ENCODE measurements around the gene MED14. TPM values are rescaled to one million over a fixed set of nuclear protein-coding genes. Genes with fewer than 3 reads are reported as not detected.

MED14 gene
- total RNA-seq, 1 donor from 2014 or later, result 10.0 TPM

DNA sequence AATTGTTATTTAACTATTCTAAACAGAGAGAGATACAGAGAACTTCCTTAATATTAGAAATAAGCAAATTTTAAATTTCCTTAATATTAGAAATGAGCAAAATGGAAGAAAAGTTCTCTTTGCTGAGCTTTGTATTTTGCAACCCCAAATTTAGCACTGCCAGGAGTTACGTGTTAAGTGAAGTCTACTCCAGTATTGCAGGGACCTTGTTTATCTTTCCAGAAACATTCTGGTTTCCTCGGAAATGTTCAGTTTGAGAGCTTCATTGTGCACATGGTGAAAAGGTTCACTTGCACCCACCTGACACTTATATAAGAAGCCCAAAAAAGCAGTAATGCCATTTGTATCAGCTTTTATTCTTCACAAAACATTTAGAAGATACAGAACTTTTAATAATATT is 81.8 kb downstream of the MED14 start:
- peaks cover 2% of the 10 kb centered on the region for H3K36me3 ChIP-seq (ENCODE audit: control insufficient read depth, insufficient read depth, low read length)
- no peak for DNase-seq (ENCODE audit: low read depth)
- FAIRE-seq, result no peak
- H3K4me3 ChIP-seq (ENCODE audit: low read depth, low read length), result no peak overlapping the region
- TF ChIP-seq, protein P1, sequence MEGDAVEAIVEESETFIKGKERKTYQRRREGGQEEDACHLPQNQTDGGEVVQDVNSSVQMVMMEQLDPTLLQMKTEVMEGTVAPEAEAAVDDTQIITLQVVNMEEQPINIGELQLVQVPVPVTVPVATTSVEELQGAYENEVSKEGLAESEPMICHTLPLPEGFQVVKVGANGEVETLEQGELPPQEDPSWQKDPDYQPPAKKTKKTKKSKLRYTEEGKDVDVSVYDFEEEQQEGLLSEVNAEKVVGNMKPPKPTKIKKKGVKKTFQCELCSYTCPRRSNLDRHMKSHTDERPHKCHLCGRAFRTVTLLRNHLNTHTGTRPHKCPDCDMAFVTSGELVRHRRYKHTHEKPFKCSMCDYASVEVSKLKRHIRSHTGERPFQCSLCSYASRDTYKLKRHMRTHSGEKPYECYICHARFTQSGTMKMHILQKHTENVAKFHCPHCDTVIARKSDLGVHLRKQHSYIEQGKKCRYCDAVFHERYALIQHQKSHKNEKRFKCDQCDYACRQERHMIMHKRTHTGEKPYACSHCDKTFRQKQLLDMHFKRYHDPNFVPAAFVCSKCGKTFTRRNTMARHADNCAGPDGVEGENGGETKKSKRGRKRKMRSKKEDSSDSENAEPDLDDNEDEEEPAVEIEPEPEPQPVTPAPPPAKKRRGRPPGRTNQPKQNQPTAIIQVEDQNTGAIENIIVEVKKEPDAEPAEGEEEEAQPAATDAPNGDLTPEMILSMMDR (IDR thresholded peaks at IDR 0.05; ENCODE audit: insufficient read depth, low read length, severe bottlenecking), result no peak
- H3K27me3 ChIP-seq (ENCODE audit: control insufficient read depth, insufficient read depth, low read length), result no peaks in the 10 kb centered on the region

DNA sequence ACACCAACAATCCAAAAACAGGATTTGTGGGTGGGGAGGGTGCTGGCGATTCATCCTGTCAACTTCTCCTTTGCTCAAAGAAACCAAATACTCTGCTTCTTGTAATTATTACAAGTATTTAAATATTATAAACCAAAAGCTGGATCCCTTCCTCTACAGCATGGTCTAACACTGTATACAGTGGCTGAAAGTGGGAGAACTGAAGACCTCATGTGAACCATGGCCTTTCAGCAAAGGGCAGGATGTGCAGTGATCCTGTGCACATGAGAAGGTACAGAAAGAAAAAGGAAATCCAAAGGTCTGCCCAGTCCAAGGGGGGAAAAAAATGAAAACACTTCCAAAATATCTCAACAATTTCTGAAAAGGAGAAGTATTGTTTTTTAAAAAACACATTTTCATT is 82.7 kb downstream of the MED14 start:
- H3K4me3 ChIP-seq (ENCODE audit: low read depth, low read length), result no peak overlapping the region
- TF ChIP-seq, protein P1 (IDR thresholded peaks at IDR 0.05; ENCODE audit: insufficient read depth, low read length, severe bottlenecking), result no peak
- no peak for FAIRE-seq

DNA sequence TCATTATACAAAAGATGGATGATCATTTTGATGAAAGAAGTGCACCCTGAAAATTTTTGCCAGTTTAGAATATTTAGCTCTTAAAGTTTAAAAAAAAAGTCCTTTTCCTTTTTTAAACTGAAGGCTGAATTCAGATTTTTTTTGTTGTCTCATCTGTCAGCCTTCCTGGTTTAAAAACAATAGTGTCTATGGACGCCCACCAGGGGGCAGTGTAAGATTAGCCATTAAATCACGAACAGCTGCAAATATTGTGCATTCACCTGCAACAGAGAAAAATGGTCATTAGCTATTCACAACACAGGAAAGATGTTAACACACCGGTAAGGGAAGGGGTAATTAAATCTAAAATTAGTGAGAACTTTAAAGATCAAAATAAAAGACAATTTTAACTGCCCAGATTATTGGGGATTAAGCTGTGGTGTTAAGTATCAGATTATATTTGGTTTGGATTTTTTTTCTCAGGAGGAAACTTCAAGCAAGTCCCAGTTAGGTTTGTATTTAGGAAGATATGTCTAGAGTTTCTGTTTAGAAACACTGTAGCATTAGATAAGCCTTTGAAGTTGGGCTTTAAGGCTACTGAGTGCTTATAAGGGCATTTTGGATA is 83.6 kb downstream of the MED14 start:
- Histone ChIP-seq H3K36me3 (ENCODE audit: control insufficient read depth, insufficient read depth, low read length) (peaks cover 2% of the 10 kb centered on the region), H3K4me3 (ENCODE audit: low read depth, low read length) (no peak overlapping the region), H3K27me3 (ENCODE audit: control insufficient read depth, insufficient read depth, low read length) (no peaks in the 10 kb centered on the region)
- peak; percentile 32 for DNase-seq (ENCODE audit: low read depth)
- FAIRE-seq, result no peak
- TF ChIP-seq, protein P1 (IDR thresholded peaks at IDR 0.05; ENCODE audit: insufficient read depth, low read length, severe bottlenecking), result peak; percentile 37

More for the DNA sequence above, 82.7 kb downstream of the MED14 start:
- H3K36me3 ChIP-seq (ENCODE audit: control insufficient read depth, insufficient read depth, low read length), result peaks cover 2% of the 10 kb centered on the region
- no peak for DNase-seq (ENCODE audit: low read depth)
- H3K27me3 ChIP-seq (ENCODE audit: control insufficient read depth, insufficient read depth, low read length), result no peaks in the 10 kb centered on the region

DNA sequence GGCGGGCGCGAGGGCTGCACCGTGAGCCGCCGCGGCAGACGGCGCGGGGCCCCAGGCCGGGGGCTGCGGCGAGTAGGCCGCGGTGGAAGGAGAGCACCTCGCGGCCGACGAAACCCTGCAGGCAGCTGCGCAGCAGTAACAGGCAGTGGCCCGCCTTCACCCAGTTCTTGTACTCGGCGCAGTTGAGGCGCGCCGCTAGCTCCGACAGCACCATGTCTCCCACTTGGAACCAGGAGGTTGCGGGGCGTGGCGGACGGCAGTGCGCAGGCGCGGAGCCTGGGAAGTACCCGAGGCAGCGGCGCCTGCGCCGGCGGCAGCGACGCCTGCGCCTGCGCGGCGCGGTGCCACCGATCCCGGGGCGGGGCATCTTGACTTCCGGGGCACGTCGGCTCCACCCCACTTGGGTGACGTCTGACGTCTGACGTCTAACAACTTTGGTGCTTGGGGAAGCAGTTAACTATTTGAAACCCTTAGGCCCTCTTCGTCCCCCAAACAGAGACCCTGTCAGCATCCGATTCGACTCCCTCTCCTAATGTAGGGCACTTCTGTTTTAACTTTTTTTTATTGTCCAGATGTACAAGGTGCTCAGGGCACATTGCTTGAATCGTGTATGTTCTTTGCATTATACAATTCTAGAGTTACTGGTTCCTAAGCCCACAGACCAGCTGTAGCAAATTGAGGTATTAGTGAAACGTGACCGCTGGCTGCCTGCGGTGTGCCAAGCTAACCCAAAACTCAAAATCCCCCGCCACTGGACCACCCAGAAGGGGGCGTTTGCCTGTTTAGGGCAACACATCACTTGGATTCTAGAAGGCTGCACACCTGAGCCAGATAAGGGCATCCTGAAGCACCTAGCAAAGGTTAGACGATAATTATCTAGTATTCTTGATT is 87.8 kb downstream of the MED14 start, which contains the start of gene CXorf38:
CXorf38 (minus strand) TSS at position 255 of the 891 bp plus-strand sequence; CDS start at position 214, 41 bp downstream.
- FAIRE-seq (no peak), DNase-seq (ENCODE audit: low read depth) (peak; percentile 71)
- H3K4me3 ChIP-seq (ENCODE audit: low read depth, low read length), result peak within 1 kb of the TSS; percentile 66
- TF ChIP-seq, protein P1 (IDR thresholded peaks at IDR 0.05; ENCODE audit: insufficient read depth, low read length, severe bottlenecking), result no peak
- no peaks in the 10 kb centered on the region for H3K27me3 ChIP-seq (ENCODE audit: control insufficient read depth, insufficient read depth, low read length)
- H3K36me3 ChIP-seq (ENCODE audit: control insufficient read depth, insufficient read depth, low read length), result no peaks in the 10 kb centered on the region

DNA sequence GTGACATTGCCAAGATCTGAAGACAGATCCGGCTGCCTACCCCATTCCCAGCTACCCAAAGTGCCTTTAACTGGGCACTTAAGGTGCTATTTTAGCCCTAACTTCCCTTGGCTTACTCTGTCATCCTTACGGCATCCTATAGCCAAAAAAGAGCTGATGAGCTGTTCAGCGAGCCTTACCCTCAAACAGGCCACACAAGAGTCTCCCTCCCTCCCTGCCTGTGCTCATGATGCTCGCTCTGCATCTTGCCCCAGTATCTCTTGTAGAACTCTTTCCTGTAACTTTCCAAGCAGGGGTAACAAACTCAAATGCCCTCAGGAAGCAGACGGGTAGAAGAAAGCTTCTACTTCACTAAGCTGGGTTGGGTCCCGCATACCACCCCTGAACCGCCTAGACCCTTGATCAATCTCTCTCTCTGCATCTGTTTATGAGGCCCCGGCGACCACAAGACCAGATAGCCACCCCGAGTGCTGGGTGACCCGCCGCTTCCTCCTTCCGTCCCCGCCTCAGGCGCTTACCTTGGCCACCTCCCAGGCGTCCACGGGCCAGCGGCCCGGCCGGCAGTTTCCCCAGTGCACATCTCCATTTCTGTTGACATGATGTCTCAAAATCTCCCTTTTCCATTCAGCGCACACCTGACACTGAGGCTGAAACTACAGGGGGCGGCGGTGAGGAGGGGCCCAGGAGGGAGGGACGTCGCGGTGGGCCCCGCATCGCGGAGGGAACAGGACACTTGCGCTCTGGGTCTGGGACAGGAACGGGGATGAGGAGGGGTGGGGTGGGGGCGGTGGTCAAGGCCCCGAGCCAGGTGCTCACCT is 88.6 kb downstream of the MED14 start:
- Histone ChIP-seq H3K36me3 (ENCODE audit: control insufficient read depth, insufficient read depth, low read length) (no peaks in the 10 kb centered on the region), H3K27me3 (ENCODE audit: control insufficient read depth, insufficient read depth, low read length) (no peaks in the 10 kb centered on the region), H3K4me3 (ENCODE audit: low read depth, low read length) (peak overlapping the region; percentile 66)
- FAIRE-seq (no peak), DNase-seq (ENCODE audit: low read depth) (peak; percentile 18)
- TF ChIP-seq, protein P1 (IDR thresholded peaks at IDR 0.05; ENCODE audit: insufficient read depth, low read length, severe bottlenecking), result no peak

Data from bronchial epithelial cell (primary cell).